LNCAP (cell line): Measurements from ENCODE around the gene NFYB.

Experiments used
- CTCF ChIP-seq: fragments of 450-650 bp; IDR thresholded peaks from 2 replicates; pipeline ENCODE4 v1.5.1; 2017; ENCODE audit warnings: mild to moderate bottlenecking

NFYB gene

GRCh38 chr12:104152685-104153241 is 14.8 kb upstream of the NFYB start:
- no peak for TF ChIP-seq CTCF

DNA sequence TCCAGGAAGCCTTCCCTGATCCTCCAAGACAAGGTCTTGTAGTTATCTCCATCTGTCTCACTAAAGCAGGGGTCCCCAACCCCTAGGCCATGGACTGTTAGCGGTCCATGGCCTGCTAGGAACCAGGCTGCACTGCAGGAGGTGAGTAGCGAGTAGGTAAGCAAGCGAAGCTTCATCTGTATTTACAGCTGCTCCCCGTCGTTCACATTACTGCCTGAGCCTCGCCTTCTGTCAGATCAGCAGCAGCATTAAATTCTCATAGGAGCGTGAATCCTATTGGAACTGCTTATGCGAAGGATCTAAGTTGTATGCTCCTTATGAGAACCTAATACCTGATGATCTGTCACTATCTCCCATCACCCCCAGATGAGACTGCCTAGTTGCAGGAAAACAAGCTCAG is 12.4 kb upstream of the NFYB start:
- TF ChIP-seq CTCF, result no peak

DNA sequence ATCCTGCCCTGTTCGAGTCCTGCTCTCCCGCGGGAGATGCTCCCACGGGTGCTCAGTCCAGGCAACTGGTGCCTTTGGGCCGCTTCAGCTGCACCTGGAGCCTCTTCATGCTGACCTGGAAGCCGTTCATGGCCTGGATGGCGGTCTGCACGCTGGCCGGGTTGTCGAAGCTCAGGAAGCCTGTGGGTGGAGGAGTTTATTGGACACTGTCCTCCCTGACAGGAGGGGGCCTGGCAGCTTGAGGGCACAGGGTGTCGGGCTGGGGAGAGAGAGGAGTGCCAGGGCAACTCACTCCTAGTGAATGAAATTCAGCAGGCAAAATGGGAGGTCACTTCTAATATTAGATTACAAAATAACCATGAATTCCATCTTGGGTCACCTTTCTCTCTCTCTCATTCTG is 9.3 kb upstream of the NFYB start:
- no peak for TF ChIP-seq CTCF

DNA sequence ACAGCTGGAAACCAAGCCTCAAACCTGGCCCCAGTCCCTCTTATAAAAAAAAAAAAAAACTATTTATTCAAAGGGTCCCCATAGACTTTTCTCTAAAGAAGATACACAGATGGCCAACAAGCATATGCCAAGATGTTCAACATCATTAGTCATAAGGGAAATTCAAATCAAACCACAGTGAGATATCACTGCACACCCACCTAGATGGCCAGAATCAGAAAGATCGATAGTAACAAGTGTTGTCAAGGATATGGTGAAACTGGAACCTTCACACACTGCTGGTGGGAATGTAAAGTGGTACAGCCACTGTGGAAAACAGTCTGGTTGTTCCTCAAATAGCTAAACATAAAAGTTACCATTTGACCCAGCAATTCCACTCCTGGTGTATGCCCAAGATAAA is 5.9 kb upstream of the NFYB start:
- no peak for TF ChIP-seq CTCF

DNA sequence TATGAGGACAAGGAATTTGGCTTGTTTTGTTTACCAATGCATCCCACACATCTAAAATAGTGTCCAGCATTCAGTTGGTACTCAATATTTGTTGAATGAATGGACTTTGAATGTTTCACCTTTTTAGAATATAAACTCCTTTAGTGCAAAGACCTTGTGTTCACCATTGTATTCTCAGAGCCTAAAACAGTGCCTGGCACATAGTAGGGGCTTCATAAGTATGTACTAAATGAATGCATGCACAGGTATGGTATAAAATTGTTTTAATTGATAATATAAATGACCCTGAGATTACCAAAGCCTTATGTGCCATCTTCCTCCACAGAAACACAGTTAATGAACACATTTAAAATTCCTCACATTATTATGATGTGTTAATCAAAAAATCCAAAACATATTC is 5.0 kb upstream of the NFYB start:
- TF ChIP-seq CTCF, result no peak

- no peak for TF ChIP-seq CTCF
Measured at GRCh38 chr12:104142543-104142942, 4.5 kb upstream of the NFYB start.

- TF ChIP-seq CTCF, result no peak
Measured at GRCh38 chr12:104138797-104139152, 765 bp upstream of the NFYB start.
